GM12878 (cell line): ENCODE measurements around the gene PSMB9. TPM values are rescaled to one million over a fixed set of nuclear protein-coding genes. Genes with fewer than 3 reads are reported as not detected.
A peak's percentile ranks its signal among the peaks of the same experiment; 100 is the strongest.

Experiments
- ATAC-seq: fragments of 200-7000 bp; cut with Tn5 transposase; 3 replicates; pipeline ENCODE4 v1.9.1; 2020; ENCODE audit warnings: mild to moderate bottlenecking, moderate library complexity
- Bru-seq: library from RNA; stranded (reverse); fragments of 400-500 nt; gene quantifications from one replicate; lab custom pipeline; 2021; lab: Mats Ljungman, UMichigan
- BruChase-seq, 2 experiments: library from RNA; stranded (reverse); fragments of 400-500 nt; gene quantifications; one replicate each; lab custom pipeline; 2021; lab: Mats Ljungman, UMichigan
- BruUV-seq: library from RNA; stranded (reverse); fragments of 400-500 nt; replicated peaks from 2 replicates; lab custom pipeline; 2021; lab: Mats Ljungman, UMichigan
- CTCF ChIA-PET: fragments of 300-600 bp; sonication (Branson Sonifier 250); formaldehyde crosslinking; extraction: SDS; loops from one replicate; lab custom pipeline; 2021; ENCODE audit warnings: inconsistent platforms; lab: Yijun Ruan, JAX
- POLR2A ChIA-PET: fragments of 350-600 bp; formaldehyde crosslinking; extraction: SDS; loops from one replicate; lab custom pipeline; 2021; ENCODE audit warnings: inconsistent platforms; lab: Charles Lee
- RAD21 ChIA-PET: fragments of 300-600 bp; sonication (Branson Sonifier 250); formaldehyde crosslinking; loops from one replicate; lab custom pipeline; 2023; ENCODE audit warnings: antibody characterized with exemption; ENCODE audit not compliant: unreplicated experiment; lab: Charles Lee
- SMC1A ChIA-PET: fragments of 300-600 bp; sonication (Branson Sonifier 250); formaldehyde crosslinking; loops from one replicate; lab custom pipeline; 2023; ENCODE audit not compliant: unreplicated experiment, uncharacterized antibody; lab: Charles Lee
- DNase-seq: peaks from one replicate; pipeline ENCODE4 v3.0.0-alpha.2; 2011; ENCODE audit warnings: low read depth, low spot score
- FAIRE-seq: peaks from 3 replicates; lab custom pipeline; 2011; peaks lifted over from hg19 to GRCh38; lab: Jason Lieb, UNC
- H2AFZ ChIP-seq: 2 replicates; pipeline ENCODE4 v1.6.0; 2011; ENCODE audit warnings: low read depth, low read length, control low read depth; ENCODE audit not compliant: control insufficient read depth
- H3K27ac ChIP-seq: 2 replicates; pipeline ENCODE4 v1.5.1; 2011; ENCODE audit warnings: control low read depth; ENCODE audit not compliant: control insufficient read depth, insufficient read depth
- H3K27me3 ChIP-seq, 2 experiments: replicated peaks in 1 of 2; 2 replicates each; pipeline versions ENCODE4 v1.6.0 to v1.6.1; 2011; ENCODE audit warnings: low read length in 1 of 2; ENCODE audit not compliant: control insufficient read depth in 2 of 2, insufficient read depth in 2 of 2
- H3K36me3 ChIP-seq, 2 experiments: 2 replicates each; pipeline ENCODE4 v1.5.1; 2011; ENCODE audit warnings: low read length in 1 of 2; ENCODE audit not compliant: control insufficient read depth in 2 of 2, insufficient read depth in 2 of 2
- H3K4me1 ChIP-seq: 2 replicates; pipeline ENCODE4 v1.6.1; 2011; ENCODE audit warnings: mild to moderate bottlenecking, low read length, moderate library complexity, mixed read lengths; ENCODE audit not compliant: control insufficient read depth, insufficient read depth
- H3K4me2 ChIP-seq: 2 replicates; pipeline ENCODE4 v1.6.0; 2011; ENCODE audit warnings: control low read depth; ENCODE audit not compliant: control insufficient read depth, insufficient read depth
- H3K4me3 ChIP-seq: fragments of 200-600 bp; sonication (generic); 2 replicates; pipeline ENCODE4 v1.5.1; 2016
- H3K79me2 ChIP-seq: 2 replicates; pipeline ENCODE4 v1.6.0; 2011; ENCODE audit warnings: low read length; ENCODE audit not compliant: control insufficient read depth, insufficient read depth
- H3K9ac ChIP-seq: 2 replicates; pipeline ENCODE4 v1.8.0; 2011; ENCODE audit warnings: low read length, control low read depth, mixed read lengths; ENCODE audit not compliant: control insufficient read depth, insufficient read depth
- H3K9me3 ChIP-seq: replicated peaks from 3 replicates; pipeline ENCODE4 v1.5.1; 2011; ENCODE audit warnings: mild to moderate bottlenecking, low read length; ENCODE audit not compliant: control insufficient read depth, insufficient read depth
- H4K20me1 ChIP-seq: 2 replicates; pipeline ENCODE4 v1.6.0; 2011; ENCODE audit not compliant: control insufficient read depth, insufficient read depth
- ATF2 ChIP-seq: IDR thresholded peaks from 2 replicates; pipeline ENCODE4 v1.6.1; 2012; ENCODE audit warnings: low read length, inconsistent platforms
- ATF7 ChIP-seq: fragments of 450-650 bp; IDR thresholded peaks from 2 replicates; pipeline ENCODE4 v1.6.1; 2016; ENCODE audit warnings: low read depth, mild to moderate bottlenecking
- DPF2 ChIP-seq: fragments of 450-650 bp; IDR thresholded peaks from 2 replicates; pipeline ENCODE4 v1.6.1; 2017; ENCODE audit warnings: mild to moderate bottlenecking
- EP300 ChIP-seq, 2 experiments: fragments of 150-350 bp in 1 of 2; IDR thresholded peaks; 2 replicates each; pipeline ENCODE4 v1.6.1; 2011 to 2012; ENCODE audit warnings: low read depth in 2 of 2, low read length in 2 of 2, borderline replicate concordance in 1 of 2, improper control_type of control experiment in 1 of 2, inconsistent platforms in 1 of 2; ENCODE audit not compliant: control insufficient read depth in 1 of 2
- ESRRA ChIP-seq: IDR thresholded peaks from 2 replicates; pipeline ENCODE4 v1.6.1; 2012; ENCODE audit warnings: mild to moderate bottlenecking, low read length, improper control_type of control experiment
- POLR2A ChIP-seq: IDR thresholded peaks from 2 replicates; pipeline ENCODE4 v1.6.1; 2011; ENCODE audit warnings: low read depth, mild to moderate bottlenecking, low read length
- POU2F2 ChIP-seq: IDR thresholded peaks from 3 replicates; pipeline ENCODE4 v1.6.1; 2011; ENCODE audit warnings: low read depth, mild to moderate bottlenecking, low read length, borderline replicate concordance
- SMAD1 ChIP-seq: fragments of 450-650 bp; IDR thresholded peaks from 2 replicates; pipeline ENCODE4 v1.6.1; 2018; ENCODE audit warnings: mild to moderate bottlenecking, low read depth; ENCODE audit not compliant: partially characterized antibody
- SUPT20H ChIP-seq: IDR thresholded peaks from 2 replicates; pipeline ENCODE4 v1.6.1; 2011; ENCODE audit warnings: low read depth, mild to moderate bottlenecking, low read length, moderate library complexity, borderline replicate concordance; ENCODE audit not compliant: control insufficient read depth
- TCF3 ChIP-seq: IDR thresholded peaks from 2 replicates; pipeline ENCODE4 v1.6.1; 2012; ENCODE audit warnings: low read depth, mild to moderate bottlenecking, low read length, borderline replicate concordance; ENCODE audit not compliant: insufficient read depth
- ZNF24 ChIP-seq: fragments of 450-650 bp; IDR thresholded peaks from 2 replicates; pipeline ENCODE4 v1.6.1; 2017; ENCODE audit warnings: antibody characterized with exemption, mild to moderate bottlenecking
- WGBS: methylation state at CpG from one replicate; pipeline ENCODE4 v1.1.6; 2016; ENCODE audit warnings: low lambda C conversion rate; ENCODE audit not compliant: insufficient replicate concordance, insufficient coverage; ENCODE audit errors: missing lambda C conversion rate; 5-methylcytosine and 5-hydroxymethylcytosine counted together
- in situ Hi-C: fragments of 300-500 bp; cut with MboI; formaldehyde crosslinking; loops from 9 replicates; pipeline ENCODE4 v1.14.3; 2018; ENCODE audit warnings: mixed read lengths
- intact Hi-C: fragments of 100-400 bp; cut with micrococcal nuclease; formaldehyde crosslinking; loops from one replicate; pipeline ENCODE4 v1.14.2; 2022; ENCODE audit not compliant: unreplicated experiment
- long read RNA-seq, 2 experiments: library from polyadenylated mRNA; unstranded; transcript quantifications; one replicate each; pipeline ENCODE4 v2.0.0, GENCODE V29; 2019 to 2020
- polyA minus RNA-seq, 3 experiments: library from RNA; depleted of rRNA, polyadenylated mRNA; stranded (reverse); fragments of >200 nt; gene quantifications; 2 replicates each; pipeline ENCODE4 v1.2.3, GENCODE V29; 2011
- polyA plus RNA-seq, 11 experiments: library from polyadenylated mRNA; depleted of rRNA in 4 of 11; unstranded in 6 of 11; stranded (reverse) in 5 of 11; fragments of >200 nt; fragmentation: Nextera tagmentation in 4 of 11; fragmentation: Illumina TruSeq in 1 of 11; extraction: Ambion mirVana in 4 of 11; extraction: Trizol in 1 of 11; gene quantifications; 1 replicate in 1 of 11; 2 replicates in 10 of 11; pipeline versions ENCODE4 v1.2.1 to v1.2.3, GENCODE V29; 2011 to 2016; ENCODE audit warnings: inconsistent platforms in 2 of 11, missing spikeins in 2 of 11, low read depth in 1 of 11
- total RNA-seq, 4 experiments: library from RNA; depleted of rRNA in 3 of 4; stranded (reverse); fragments of >200 nt in 3 of 4; fragmentation: Illumina TruSeq in 1 of 4; extraction: Trizol in 1 of 4; gene quantifications; 2 replicates each; pipeline versions ENCODE4 v1.2.1 to v1.2.3, GENCODE V29; 2013 to 2021

Gene PSMB9
- total RNA-seq (2013; cell fraction: nucleolus; rRNA removed): 21.6 and 24.8 TPM in 2 replicates
- 251 and 255 TPM in 2 replicates for total RNA-seq (2014; rRNA removed)
- 167 and 171 TPM in 2 replicates for total RNA-seq (2014; rRNA removed; fragmentation: Illumina TruSeq; extraction: Trizol)
- total RNA-seq (2021): 237 and 271 TPM in 2 replicates
- polyA plus RNA-seq (2011; ENCODE audit: low read depth): 109 TPM
- 253 and 359 TPM in 2 replicates for polyA plus RNA-seq (2011; rRNA removed)
- 446 and 599 TPM in 2 replicates for polyA plus RNA-seq (2011; cell fraction: cytosol; rRNA removed)
- polyA plus RNA-seq (2011; cell fraction: nucleus; rRNA removed): 215 and 228 TPM in 2 replicates
- polyA plus RNA-seq (2012): 183 and 244 TPM in 2 replicates
- polyA plus RNA-seq (2014; fragmentation: Illumina TruSeq; extraction: Trizol): 86.8 and 181 TPM in 2 replicates
- 100 to 1,000 TPM; 202 to 299 TPM for polyA plus RNA-seq (2014; fragmentation: Nextera tagmentation; extraction: Ambion mirVana)
- 341 and 375 TPM in 2 replicates for polyA plus RNA-seq (2014; rRNA removed)
- polyA plus RNA-seq (2016; fragmentation: Nextera tagmentation; extraction: Ambion mirVana): 100 to 1,000 TPM; 483 to 517 TPM
- polyA minus RNA-seq (2011; rRNA and poly(A)+ RNA removed): 185 and 260 TPM in 2 replicates
- polyA minus RNA-seq (2011; cell fraction: cytosol; rRNA and poly(A)+ RNA removed): 78.0 and 81.2 TPM in 2 replicates
- polyA minus RNA-seq (2011; cell fraction: nucleus; rRNA and poly(A)+ RNA removed): 34.8 and 51.7 TPM in 2 replicates
- Bru-seq, nascent RNA: percentile 82 among the genes with signal in this experiment
- BruChase-seq, experiment 1, labeled RNA remaining after a 6-hour chase: percentile 77 among the genes with signal in this experiment
- percentile 72 among the genes with signal in this experiment for BruChase-seq, experiment 2, labeled RNA remaining after a 2-hour chase
- long read RNA-seq, experiment 1, transcript PSMB9-207 (6 exons, 782 nt): major isoform, 99 of 114 reads
- long read RNA-seq, experiment 1, partial matches to known transcripts: 4 of 114 reads
- long read RNA-seq, experiment 1, other reads (novel, unspliced or antisense): 11 of 114 reads
- long read RNA-seq, experiment 2, transcript PSMB9-207 (6 exons, 782 nt): major isoform, 411 of 453 reads
- long read RNA-seq, experiment 2, partial matches to known transcripts: 11 of 453 reads
- long read RNA-seq, experiment 2, other reads (novel, unspliced or antisense): 31 of 453 reads

DNA sequence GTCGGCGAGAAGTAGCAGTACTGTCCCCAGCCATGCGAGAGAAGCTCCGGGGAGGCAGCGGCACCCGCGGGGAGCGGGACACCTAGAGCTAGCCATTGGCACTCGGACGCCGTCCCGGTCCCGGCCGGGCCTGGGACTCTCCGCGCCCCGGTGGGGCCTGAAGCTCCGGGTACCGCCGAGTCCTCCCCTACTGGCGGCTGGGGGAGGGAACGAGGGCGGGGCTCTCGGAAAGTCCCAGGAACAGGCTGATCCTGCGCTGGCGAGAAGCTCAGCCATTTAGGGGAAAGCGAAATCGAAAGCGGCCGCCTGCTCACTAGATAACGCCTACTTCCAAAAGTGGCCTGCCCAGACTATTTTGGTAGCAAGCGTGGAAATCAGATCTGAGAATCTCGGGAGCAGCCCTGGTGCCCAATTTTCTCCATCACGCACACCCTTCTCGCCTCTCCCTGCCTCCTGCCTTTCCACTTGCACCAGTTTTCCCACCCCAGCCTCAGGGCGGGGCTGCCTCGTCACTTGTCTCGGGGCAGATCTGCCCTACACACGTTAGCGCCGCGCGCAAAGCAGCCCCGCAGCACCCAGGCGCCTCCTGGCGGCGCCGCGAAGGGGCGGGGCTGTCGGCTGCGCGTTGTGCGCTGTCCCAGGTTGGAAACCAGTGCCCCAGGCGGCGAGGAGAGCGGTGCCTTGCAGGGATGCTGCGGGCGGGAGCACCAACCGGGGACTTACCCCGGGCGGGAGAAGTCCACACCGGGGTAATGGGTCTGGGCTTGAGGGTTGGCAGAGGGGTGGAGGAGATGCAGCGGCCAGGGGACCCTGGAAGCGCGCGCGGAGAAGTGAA lies at the start of gene PSMB9, which contains the start of gene TAP1:
PSMB9 (plus strand) TSS at position 652 of the 835 bp plus-strand sequence; CDS start at position 690, 38 bp downstream.
TAP1 (minus strand) TSS at position 164 of the 835 bp plus-strand sequence; CDS start at position 96, 68 bp downstream.
- Histone ChIP-seq H3K4me3 (peak within 1 kb of the TSS; percentile 88), H3K4me1 (peaks cover 32% of the 10 kb centered on the region), H3K27ac (peak within 1 kb of the TSS; percentile 100), H2AFZ (peak within 1 kb of the TSS; percentile 96), H3K9ac (peak within 1 kb of the TSS; percentile 99), H3K27me3 (no peaks in the 10 kb centered on the region), H3K36me3 (peaks cover 6 to 37% of the 10 kb centered on the region in 2 experiments), H3K79me2 (peaks cover 85% of the 10 kb centered on the region), H3K9me3 (no peaks in the 10 kb centered on the region), H3K4me2 (peak within 1 kb of the TSS; percentile 96), H4K20me1 (no peaks in the 10 kb centered on the region)
- DNase-seq: peak; percentile 89
- ChIA-PET SMC1A (interaction anchor here (0.6 to 7.5 kb wide), 14 partner anchors 8 to 414 kb away, joined by 3 to 131 read pairs (median 3); partner anchors contain the start of genes HLA-DQB1, HLA-DRA, PSMB8 and TAP2), CTCF (interaction anchor here (0.6 to 8.0 kb wide), 14 partner anchors 10 to 162 kb away, joined by 3 to 299 read pairs (median 6); partner anchors contain the start of genes HLA-DMA, PSMB8 and TAP2), RAD21 (interaction anchor here (0.8 to 7.7 kb wide), 16 partner anchors 12 to 658 kb away, joined by 3 to 269 read pairs (median 4); partner anchors contain the start of genes HLA-DMA, HLA-DOB, HLA-DPA1 and PSMB8), POLR2A (interaction anchor here (0.7 to 8.1 kb wide), 22 partner anchors 8 to 664 kb away, joined by 3 to 357 read pairs (median 6); partner anchors contain the start of genes BRD2, HLA-DMA, HLA-DMB and HLA-DPA1)
- peak; percentile 81 for FAIRE-seq
- intact Hi-C loops (loop anchor here (1.0 to 10.0 kb wide), 3 partner anchors 9 to 249 kb away; partner anchors contain the start of genes PSMB8 and TAP2), in situ Hi-C loops (no loop called here)
- 1% methylated on average over 68 of the region's 68 CpGs for WGBS
- peak; percentile 88 for ATAC-seq
- no TSS peak for BruUV-seq
- TF ChIP-seq SUPT20H (no peak), ZNF24 (0 out of 2 replicates have a peak, but pooled peaks have one; percentile 21), ATF2 (no peak), SMAD1 (no peak), ATF7 (peak; percentile 59; the same call in 1 of the 2 replicates), EP300 (IDR thresholded peaks at IDR 0.05; ENCODE audit: borderline replicate concordance in 1 of 2, control insufficient read depth in 1 of 2, low read depth in 2 of 2, low read length in 2 of 2) (no peak), DPF2 (no peak; the same call in 1 of the 2 replicates), ESRRA (no peak; the same call in 1 of the 2 replicates), TCF3 (peak; percentile 50; the same call in 1 of the 2 replicates), POLR2A (peak; percentile 83), POU2F2 (peak; percentile 61; the same call in 2 of the 3 replicates)
